Spinal cord (tissue), 10 donors: ENCODE results near the gene CYP2S1. TPM values are rescaled to one million over a fixed set of nuclear protein-coding genes. Genes with fewer than 3 reads are reported as not detected.
A peak's percentile ranks its signal among the peaks of the same experiment; 100 is the strongest.
"Not testable (repeated sequence)": the region's sequence is repeated elsewhere in the genome, so short reads cannot be mapped to it uniquely, and the experiment has no call there.

Source experiments
- DNase-seq, 6 donors: peaks; one replicate each; pipeline versions ENCODE4 v3.0.0 to v3.0.0-alpha.2; 2013 to 2015; ENCODE audit warnings: low spot score in 6 of 6, low read depth in 4 of 6
- H3K27ac ChIP-seq: one replicate; pipeline ENCODE4 v1.5.1; 2013; ENCODE audit warnings: low read depth, low read length, control low read depth
- H3K27me3 ChIP-seq: one replicate; pipeline ENCODE4 v1.6.1; 2013; ENCODE audit warnings: low read length; ENCODE audit not compliant: control insufficient read depth, insufficient read depth
- H3K36me3 ChIP-seq: one replicate; pipeline ENCODE4 v1.6.1; 2013; ENCODE audit warnings: low read length; ENCODE audit not compliant: control insufficient read depth, insufficient read depth
- H3K4me1 ChIP-seq: one replicate; pipeline ENCODE4 v1.6.1; 2013; ENCODE audit warnings: low read length; ENCODE audit not compliant: control insufficient read depth, insufficient read depth
- H3K4me3 ChIP-seq: one replicate; pipeline ENCODE4 v1.5.1; 2013; ENCODE audit warnings: low read depth, low read length, control low read depth
- H3K9me3 ChIP-seq: one replicate; pipeline ENCODE4 v1.6.1; 2013; ENCODE audit warnings: low read length; ENCODE audit not compliant: control insufficient read depth, insufficient read depth
- WGBS: methylation state at CpG from one replicate; pipeline ENCODE4 v1.1.5; 2013; ENCODE audit warnings: missing lambda C conversion rate; ENCODE audit not compliant: insufficient coverage; 5-methylcytosine and 5-hydroxymethylcytosine counted together
- polyA plus RNA-seq, 2 donors: library from polyadenylated mRNA; unstranded; fragments of 120-200 nt; gene quantifications; one replicate each; pipeline ENCODE4 v1.2.1, GENCODE V29; 2013; ENCODE audit not compliant: insufficient read length in 2 of 2
- total RNA-seq, 2 donors: library from RNA; depleted of rRNA in 1 of 2; stranded (reverse); fragments of 120-200 nt in 1 of 2; fragments of >200 nt in 1 of 2; gene quantifications; one replicate each; pipeline versions ENCODE4 v1.2.3 to v1.2.4, GENCODE V29; 2013 to 2014
- donor health status: healthy.

CYP2S1 gene
- total and polyA plus RNA-seq, 4 donors: 0.44 to 4.8 (median 3.5) TPM

- no peak for DNase-seq
- Histone ChIP-seq H3K4me3 (no peak overlapping the region), H3K36me3 (no peaks in the 10 kb centered on the region), H3K27me3 (peaks cover 30% of the 10 kb centered on the region), H3K9me3 (no peaks in the 10 kb centered on the region), H3K4me1 (peaks cover 12% of the 10 kb centered on the region), H3K27ac (no peak overlapping the region)
- WGBS: 36% methylated on average over 2 of the region's 6 CpGs
Observed at GRCh38 chr19:41194157-41194552, 1.1 kb downstream of the CYP2S1 start.

- Histone ChIP-seq H3K27ac (no peak overlapping the region), H3K36me3 (no peaks in the 10 kb centered on the region), H3K27me3 (peaks cover 30% of the 10 kb centered on the region), H3K9me3 (no peaks in the 10 kb centered on the region), H3K4me1 (peaks cover 12% of the 10 kb centered on the region), H3K4me3 (no peak overlapping the region)
- 75% methylated on average over 9 of the region's 10 CpGs for WGBS
- no peak for DNase-seq
Observed at GRCh38 chr19:41195675-41196497, 2.9 kb downstream of the CYP2S1 start.

GRCh38 chr19:41198559-41198958 is 5.5 kb downstream of the CYP2S1 start:
- WGBS: 88% methylated on average over 8 of the region's 11 CpGs
- Histone ChIP-seq H3K36me3 (peaks cover 3% of the 10 kb centered on the region), H3K27ac (no peak overlapping the region), H3K27me3 (peaks cover 9% of the 10 kb centered on the region), H3K4me1 (peaks cover 4% of the 10 kb centered on the region), H3K9me3 (no peaks in the 10 kb centered on the region), H3K4me3 (no peak overlapping the region)
- DNase-seq: no peak

- H3K27ac ChIP-seq: no peak overlapping the region
- 90% methylated on average over 18 of the region's 18 CpGs for WGBS
- no peaks in the 10 kb centered on the region for H3K9me3 ChIP-seq
- H3K27me3 ChIP-seq: no peaks in the 10 kb centered on the region
- DNase-seq: no peak
- H3K36me3 ChIP-seq: peaks cover 3% of the 10 kb centered on the region
- H3K4me3 ChIP-seq: no peak overlapping the region
- H3K4me1 ChIP-seq: no peaks in the 10 kb centered on the region
Observed at GRCh38 chr19:41203371-41203770, 10.4 kb downstream of the CYP2S1 start.

- not testable (repeated sequence) for H3K4me1 ChIP-seq, H3K36me3 ChIP-seq, H3K27ac ChIP-seq, H3K27me3 ChIP-seq, H3K9me3 ChIP-seq, H3K4me3 ChIP-seq
- DNase-seq: peak in 4 of 6 donors; percentile 51 to 90 (median 74)
- WGBS: 0% methylated on average over 2 of the region's 7 CpGs
Observed at GRCh38 chr19:41204338-41204737, 11.3 kb downstream of the CYP2S1 start.

- no peak overlapping the region for H3K4me3 ChIP-seq
- no peak for DNase-seq
- WGBS: 85% methylated on average over 9 of the region's 10 CpGs
- H3K9me3 ChIP-seq: no peaks in the 10 kb centered on the region
- no peak overlapping the region for H3K27ac ChIP-seq
- no peaks in the 10 kb centered on the region for H3K27me3 ChIP-seq
- no peaks in the 10 kb centered on the region for H3K4me1 ChIP-seq
- H3K36me3 ChIP-seq: peaks cover 3% of the 10 kb centered on the region
Observed at GRCh38 chr19:41205995-41206394, 13.0 kb downstream of the CYP2S1 start.

- Histone ChIP-seq H3K9me3 (no peaks in the 10 kb centered on the region), H3K4me1 (no peaks in the 10 kb centered on the region), H3K36me3 (peaks cover 3% of the 10 kb centered on the region), H3K4me3 (no peak overlapping the region), H3K27me3 (no peaks in the 10 kb centered on the region), H3K27ac (no peak overlapping the region)
- WGBS: 83% methylated on average over 9 of the region's 9 CpGs
- DNase-seq: no peak
Observed at GRCh38 chr19:41206456-41206855, 13.4 kb downstream of the CYP2S1 start.

- Histone ChIP-seq H3K27me3 (no peaks in the 10 kb centered on the region), H3K36me3 (peaks cover 3% of the 10 kb centered on the region), H3K4me3 (no peak overlapping the region), H3K9me3 (no peaks in the 10 kb centered on the region), H3K27ac (no peak overlapping the region), H3K4me1 (no peaks in the 10 kb centered on the region)
- DNase-seq: peak in 1 of 6 donors; percentile 22
- 80% methylated on average over 20 of the region's 26 CpGs for WGBS
Observed at GRCh38 chr19:41206926-41207750, 14.1 kb downstream of the CYP2S1 start.

- WGBS: 100% methylated on average over 1 of the region's 1 CpG
- H3K4me3 ChIP-seq: no peak overlapping the region
- H3K9me3 ChIP-seq: no peaks in the 10 kb centered on the region
- H3K36me3 ChIP-seq: no peaks in the 10 kb centered on the region
- H3K4me1 ChIP-seq: peaks cover 19% of the 10 kb centered on the region
- peaks cover 3% of the 10 kb centered on the region for H3K27me3 ChIP-seq
- DNase-seq: no peak
- H3K27ac ChIP-seq: no peak overlapping the region
Observed at GRCh38 chr19:41214161-41214560, 21.1 kb downstream of the CYP2S1 start.
